ENCODE results near the gene FANCI. TPM values are rescaled to one million over a fixed set of nuclear protein-coding genes. Genes with fewer than 3 reads are reported as not detected.
"Not testable (repeated sequence)": the region's sequence is repeated elsewhere in the genome, so short reads cannot be mapped to it uniquely, and the experiment has no call there.

FANCI gene
- total RNA-seq, 1 donor from 2014 or later: 11.3 TPM

- no peak for TF ChIP-seq CTCF (IDR thresholded peaks at IDR 0.05)
- Mint-ChIP-seq H3K4me1 (ENCODE audit: unreplicated experiment) (peaks cover 23% of the 10 kb centered on the region), H3K27me3 (ENCODE audit: unreplicated experiment) (no peaks in the 10 kb centered on the region), H3K36me3 (ENCODE audit: unreplicated experiment) (no peaks in the 10 kb centered on the region), H3K9me3 (ENCODE audit: unreplicated experiment) (no peaks in the 10 kb centered on the region), H3K4me3 (ENCODE audit: unreplicated experiment) (no peak overlapping the region), H3K27ac (ENCODE audit: unreplicated experiment) (no peak overlapping the region)
- DNase-seq (ENCODE audit: extremely low spot score, unreplicated experiment): no peak
Measured at GRCh38 chr15:89247446-89247845, 3.7 kb downstream of the FANCI start.

- Mint-ChIP-seq H3K27me3 (ENCODE audit: unreplicated experiment) (no peaks in the 10 kb centered on the region), H3K4me1 (ENCODE audit: unreplicated experiment) (peaks cover 19% of the 10 kb centered on the region), H3K36me3 (ENCODE audit: unreplicated experiment) (no peaks in the 10 kb centered on the region), H3K27ac (ENCODE audit: unreplicated experiment) (no peak overlapping the region), H3K4me3 (ENCODE audit: unreplicated experiment) (no peak overlapping the region), H3K9me3 (ENCODE audit: unreplicated experiment) (no peaks in the 10 kb centered on the region)
- TF ChIP-seq CTCF (IDR thresholded peaks at IDR 0.05): no peak
- no peak for DNase-seq (ENCODE audit: extremely low spot score, unreplicated experiment)
Measured at GRCh38 chr15:89248584-89248983, 4.8 kb downstream of the FANCI start.

- H3K27ac Mint-ChIP-seq (ENCODE audit: unreplicated experiment); DNase-seq (ENCODE audit: extremely low spot score, unreplicated experiment); H3K9me3 Mint-ChIP-seq (ENCODE audit: unreplicated experiment); H3K27me3 Mint-ChIP-seq (ENCODE audit: unreplicated experiment); H3K4me3 Mint-ChIP-seq (ENCODE audit: unreplicated experiment); H3K36me3 Mint-ChIP-seq (ENCODE audit: unreplicated experiment); H3K4me1 Mint-ChIP-seq (ENCODE audit: unreplicated experiment): not testable (repeated sequence)
Measured at GRCh38 chr15:89250142-89250541, 6.4 kb downstream of the FANCI start.

GRCh38 chr15:89277281-89277680 lies 33.5 kb downstream of the FANCI start:
- H3K9me3 Mint-ChIP-seq (ENCODE audit: unreplicated experiment); H3K4me1 Mint-ChIP-seq (ENCODE audit: unreplicated experiment); DNase-seq (ENCODE audit: extremely low spot score, unreplicated experiment); H3K4me3 Mint-ChIP-seq (ENCODE audit: unreplicated experiment); H3K27ac Mint-ChIP-seq (ENCODE audit: unreplicated experiment); H3K36me3 Mint-ChIP-seq (ENCODE audit: unreplicated experiment); H3K27me3 Mint-ChIP-seq (ENCODE audit: unreplicated experiment): not testable (repeated sequence)

GRCh38 chr15:89278307-89278706 lies 34.5 kb downstream of the FANCI start:
- H3K4me1 Mint-ChIP-seq (ENCODE audit: unreplicated experiment): no peaks in the 10 kb centered on the region
- H3K27me3 Mint-ChIP-seq (ENCODE audit: unreplicated experiment): no peaks in the 10 kb centered on the region
- H3K36me3 Mint-ChIP-seq (ENCODE audit: unreplicated experiment): peaks cover 7% of the 10 kb centered on the region
- H3K27ac Mint-ChIP-seq (ENCODE audit: unreplicated experiment): no peak overlapping the region
- no peak for DNase-seq (ENCODE audit: extremely low spot score, unreplicated experiment)
- no peak for TF ChIP-seq CTCF (IDR thresholded peaks at IDR 0.05)
- no peaks in the 10 kb centered on the region for H3K9me3 Mint-ChIP-seq (ENCODE audit: unreplicated experiment)
- H3K4me3 Mint-ChIP-seq (ENCODE audit: unreplicated experiment): no peak overlapping the region

- no peak for DNase-seq (ENCODE audit: extremely low spot score, unreplicated experiment)
- Mint-ChIP-seq H3K36me3 (ENCODE audit: unreplicated experiment) (peaks cover 22% of the 10 kb centered on the region), H3K27me3 (ENCODE audit: unreplicated experiment) (no peaks in the 10 kb centered on the region)
Measured at GRCh38 chr15:89282631-89283030, 38.9 kb downstream of the FANCI start.

More at GRCh38 chr15:89282631-89283030, 38.9 kb downstream of the FANCI start:
- H3K4me1 Mint-ChIP-seq (ENCODE audit: unreplicated experiment): no peaks in the 10 kb centered on the region
- no peak overlapping the region for H3K27ac Mint-ChIP-seq (ENCODE audit: unreplicated experiment)
- no peak for TF ChIP-seq CTCF (IDR thresholded peaks at IDR 0.05)
- H3K4me3 Mint-ChIP-seq (ENCODE audit: unreplicated experiment): no peak overlapping the region
- peaks cover 4% of the 10 kb centered on the region for H3K9me3 Mint-ChIP-seq (ENCODE audit: unreplicated experiment)

Measured in osteocyte (in vitro differentiated cells).